Liver (tissue), 9 donors: Measurements from ENCODE around the gene HLCS. TPM values are rescaled to one million over a fixed set of nuclear protein-coding genes. Genes with fewer than 3 reads are reported as not detected.

Source experiments
- DNase-seq: peaks from one replicate; pipeline ENCODE4 v3.0.0-alpha.2; 2017; ENCODE audit warnings: low spot score
- H3K27ac ChIP-seq, 2 donors: one replicate each; pipeline ENCODE4 v1.7.0; 2013; ENCODE audit warnings: inconsistent platforms in 2 of 2, low read length in 2 of 2, control low read depth in 1 of 2, low read depth in 1 of 2, mild to moderate bottlenecking in 1 of 2
- H3K27me3 ChIP-seq, 4 donors: one replicate each; pipeline versions ENCODE4 v1.6.1 to v1.7.0; 2013; ENCODE audit warnings: low read length in 3 of 4, inconsistent platforms in 1 of 4, mild to moderate bottlenecking in 1 of 4, moderate library complexity in 1 of 4; ENCODE audit not compliant: control insufficient read depth in 4 of 4, insufficient read depth in 4 of 4
- H3K36me3 ChIP-seq, 4 donors: one replicate each; pipeline versions ENCODE4 v1.6.1 to v1.7.0; 2013; ENCODE audit warnings: low read length in 3 of 4, mild to moderate bottlenecking in 3 of 4, low read depth in 1 of 4, moderate library complexity in 1 of 4; ENCODE audit not compliant: control insufficient read depth in 4 of 4, insufficient read depth in 3 of 4
- H3K4me1 ChIP-seq, 4 donors: one replicate each; pipeline versions ENCODE4 v1.6.1 to v1.7.0; 2013; ENCODE audit warnings: low read length in 3 of 4, mild to moderate bottlenecking in 3 of 4, moderate library complexity in 1 of 4; ENCODE audit not compliant: control insufficient read depth in 4 of 4, insufficient read depth in 4 of 4
- H3K4me3 ChIP-seq, 3 donors: one replicate each; pipeline versions ENCODE4 v1.6.1 to v1.7.0; 2013; ENCODE audit warnings: low read length in 3 of 3, control low read depth in 1 of 3, low read depth in 1 of 3, mild to moderate bottlenecking in 1 of 3
- H3K9ac ChIP-seq, 2 donors: one replicate each; pipeline ENCODE4 v1.7.0; 2013; ENCODE audit warnings: low read length in 2 of 2, mild to moderate bottlenecking in 2 of 2, moderate library complexity in 2 of 2, control low read depth in 1 of 2, low read depth in 1 of 2
- H3K9me3 ChIP-seq, 4 donors: one replicate each; pipeline versions ENCODE4 v1.6.1 to v1.7.0; 2013; ENCODE audit warnings: low read length in 3 of 4; ENCODE audit not compliant: control insufficient read depth in 4 of 4
- FOXA1 ChIP-seq: IDR thresholded peaks from 2 replicates; pipeline ENCODE4 v1.6.1; 2016; ENCODE audit warnings: antibody characterized with exemption
- GABPA ChIP-seq, 2 donors: IDR thresholded peaks in 1 of 2; conservative IDR thresholded peaks in 1 of 2; 2 replicates each; pipeline ENCODE4 v1.6.1; 2016; ENCODE audit warnings: antibody characterized with exemption in 2 of 2, mild to moderate bottlenecking in 1 of 2, moderate library complexity in 1 of 2
- HNF4A ChIP-seq, 2 donors: conservative IDR thresholded peaks; 2 replicates each; pipeline ENCODE4 v1.6.1; 2016; ENCODE audit warnings: antibody characterized with exemption in 2 of 2, mild to moderate bottlenecking in 2 of 2
- HNF4G ChIP-seq: IDR thresholded peaks from 2 replicates; pipeline ENCODE4 v1.6.1; 2016; ENCODE audit warnings: antibody characterized with exemption
- JUND ChIP-seq, 2 donors: IDR thresholded peaks; 2 replicates each; pipeline ENCODE4 v1.6.1; 2016; ENCODE audit warnings: antibody characterized with exemption in 2 of 2
- MAX ChIP-seq: IDR thresholded peaks from 2 replicates; pipeline ENCODE4 v1.6.1; 2016; ENCODE audit warnings: antibody characterized with exemption
- NR2F2 ChIP-seq: IDR thresholded peaks from 2 replicates; pipeline ENCODE4 v1.6.1; 2016; ENCODE audit warnings: antibody characterized with exemption
- RAD21 ChIP-seq, 2 donors: IDR thresholded peaks; 2 replicates each; pipeline ENCODE4 v1.6.1; 2016; ENCODE audit warnings: antibody characterized with exemption in 2 of 2, mild to moderate bottlenecking in 2 of 2
- REST ChIP-seq: IDR thresholded peaks from 2 replicates; pipeline ENCODE4 v1.6.1; 2016; ENCODE audit warnings: antibody characterized with exemption, mild to moderate bottlenecking
- RXRA ChIP-seq, 2 donors: IDR thresholded peaks; 2 replicates each; pipeline ENCODE4 v1.6.1; 2017 to 2018; ENCODE audit warnings: antibody characterized with exemption in 2 of 2, mild to moderate bottlenecking in 1 of 2
- SP1 ChIP-seq: IDR thresholded peaks from 2 replicates; pipeline ENCODE4 v1.6.1; 2018; ENCODE audit warnings: antibody characterized with exemption, mild to moderate bottlenecking
- TAF1 ChIP-seq: conservative IDR thresholded peaks from 2 replicates; pipeline ENCODE4 v1.6.1; 2016; ENCODE audit warnings: antibody characterized with exemption, mild to moderate bottlenecking
- ZBTB33 ChIP-seq: IDR thresholded peaks from 2 replicates; pipeline ENCODE4 v1.6.1; 2016; ENCODE audit warnings: antibody characterized with exemption
- WGBS: extraction: QIAGEN DNeasy Blood & Tissue Kit; methylation state at CpG from one replicate; pipeline ENCODE4 v1.1.7; 2013; 5-methylcytosine and 5-hydroxymethylcytosine counted together
- polyA plus RNA-seq, 2 donors: library from polyadenylated mRNA; stranded (reverse) in 1 of 2; unstranded in 1 of 2; fragments of 200-250 nt in 1 of 2; fragments of >200 nt in 1 of 2; fragmentation: Nextera tagmentation in 1 of 2; extraction: Ambion mirVana in 1 of 2; gene quantifications; one replicate each; pipeline versions ENCODE4 v1.2.1 to v1.2.3, GENCODE V29; 2013 to 2015
- total RNA-seq, 2 donors: library from RNA; depleted of rRNA; stranded (reverse); fragments of >200 nt; gene quantifications; one replicate each; pipeline ENCODE4 v1.2.3, GENCODE V29; 2014
- donor health status: healthy.
- donor health status: healthy.
- donor health status: healthy.
- donor health status: healthy.
- donor health status: healthy.

The HLCS gene
- total and polyA plus RNA-seq, 4 donors, result 6.6 to 22.5 (median 8.3) TPM

GRCh38 chr21:36728371-36729111 lies 237.9 kb downstream of the HLCS start:
- H3K36me3 ChIP-seq, result no peaks in the 10 kb centered on the region
- no peak overlapping the region for H3K4me3 ChIP-seq
- no peaks in the 10 kb centered on the region for H3K27me3 ChIP-seq
- 87% methylated on average over 14 of the region's 14 CpGs for WGBS
- peaks cover 0 to 5% (median 4%) of the 10 kb centered on the region in 4 donors for H3K4me1 ChIP-seq
- H3K9me3 ChIP-seq, result no peaks in the 10 kb centered on the region
- TF ChIP-seq RXRA (IDR thresholded peaks at IDR 0.05) (no peak), ZBTB33 (no peak), SP1 (no peak), GABPA (IDR thresholded peaks at IDR 0.05 in 1 of 2, conservative IDR thresholded peaks at IDR 0.05 in 1 of 2) (no peak), RAD21 (IDR thresholded peaks at IDR 0.05) (no peak), MAX (no peak), FOXA1 (no peak), TAF1 (no peak), NR2F2 (no peak), REST (no peak), HNF4G (no peak), HNF4A (conservative IDR thresholded peaks at IDR 0.05) (no peak)
- DNase-seq, result no peak
- no peak overlapping the region for H3K9ac ChIP-seq
- no peak overlapping the region for H3K27ac ChIP-seq

- WGBS, result 82% methylated on average over 6 of the region's 6 CpGs
- Histone ChIP-seq H3K9ac (no peak overlapping the region), H3K4me1 (peaks cover 0 to 5% (median 4%) of the 10 kb centered on the region in 4 donors), H3K9me3 (no peaks in the 10 kb centered on the region), H3K36me3 (no peaks in the 10 kb centered on the region), H3K27me3 (no peaks in the 10 kb centered on the region), H3K4me3 (no peak overlapping the region), H3K27ac (no peak overlapping the region)
- TF ChIP-seq RAD21 (IDR thresholded peaks at IDR 0.05) (no peak), RXRA (IDR thresholded peaks at IDR 0.05) (no peak), JUND (IDR thresholded peaks at IDR 0.05) (no peak), SP1 (no peak), HNF4A (conservative IDR thresholded peaks at IDR 0.05) (no peak), REST (no peak), GABPA (IDR thresholded peaks at IDR 0.05 in 1 of 2, conservative IDR thresholded peaks at IDR 0.05 in 1 of 2) (no peak)
- DNase-seq, result no peak
These were observed 238.6 kb downstream of the HLCS start for GRCh38 chr21:36727866-36728265.
